ENCODE results near the gene CSMD2.

CSMD2 gene

GRCh38 chr1:33714421-33714820 is 450.6 kb downstream of the CSMD2 start:
- DNase-seq (ENCODE audit: low read depth) = no peak

- DNase-seq (ENCODE audit: low read depth) = no peak
These were observed 451.8 kb downstream of the CSMD2 start for GRCh38 chr1:33713058-33713877.

- DNase-seq (ENCODE audit: low read depth) = no peak
These were observed 452.8 kb downstream of the CSMD2 start for GRCh38 chr1:33712186-33712585.

- DNase-seq (ENCODE audit: low read depth) = no peak
These were observed 453.5 kb downstream of the CSMD2 start for GRCh38 chr1:33711511-33711910.

GRCh38 chr1:33710967-33711366 is 454.1 kb downstream of the CSMD2 start:
- DNase-seq (ENCODE audit: low read depth) = no peak

GRCh38 chr1:33709783-33710718 is 455.0 kb downstream of the CSMD2 start:
- no peak for DNase-seq (ENCODE audit: low read depth)

GRCh38 chr1:33709174-33709782 is 455.8 kb downstream of the CSMD2 start:
- no peak for DNase-seq (ENCODE audit: low read depth)

- DNase-seq (ENCODE audit: low read depth) = no peak
These were observed 458.3 kb downstream of the CSMD2 start for GRCh38 chr1:33706634-33707255.

GRCh38 chr1:33703464-33703863 is 461.6 kb downstream of the CSMD2 start:
- no peak for DNase-seq (ENCODE audit: low read depth)

- DNase-seq (ENCODE audit: low read depth) = no peak
These were observed 466.5 kb downstream of the CSMD2 start for GRCh38 chr1:33698361-33699035.

- no peak for DNase-seq (ENCODE audit: low read depth)
These were observed 467.2 kb downstream of the CSMD2 start for GRCh38 chr1:33697816-33698215.

GRCh38 chr1:33696962-33697361 is 468.1 kb downstream of the CSMD2 start:
- no peak for DNase-seq (ENCODE audit: low read depth)

- no peak for DNase-seq (ENCODE audit: low read depth)
These were observed 468.7 kb downstream of the CSMD2 start for GRCh38 chr1:33696311-33696710.

GRCh38 chr1:33692206-33693188 is 472.5 kb downstream of the CSMD2 start:
- DNase-seq (ENCODE audit: low read depth) = no peak

- no peak for DNase-seq (ENCODE audit: low read depth)
These were observed 478.0 kb downstream of the CSMD2 start for GRCh38 chr1:33687000-33687399.

GRCh38 chr1:33686551-33686950 is 478.5 kb downstream of the CSMD2 start:
- DNase-seq (ENCODE audit: low read depth) = no peak

GRCh38 chr1:33685256-33685655 is 479.8 kb downstream of the CSMD2 start:
- DNase-seq (ENCODE audit: low read depth) = no peak

GRCh38 chr1:33684396-33685179 is 480.4 kb downstream of the CSMD2 start:
- no peak for DNase-seq (ENCODE audit: low read depth)

- no peak for DNase-seq (ENCODE audit: low read depth)
These were observed 481.1 kb downstream of the CSMD2 start for GRCh38 chr1:33683913-33684312.
